K562 (cell line): ENCODE results near the gene ZNF74. TPM values are rescaled to one million over a fixed set of nuclear protein-coding genes. Genes with fewer than 3 reads are reported as not detected.

Experiments used
- CEBPB ChIP-seq: fragments of 450-650 bp; IDR thresholded peaks from 2 replicates; pipeline ENCODE4 v1.6.1; 2016; ENCODE audit warnings: missing genetic modification characterization, missing compliant biosample characterization
- DACH1 ChIP-seq: fragments of 450-650 bp; IDR thresholded peaks from 2 replicates; pipeline ENCODE4 v1.6.1; 2018; ENCODE audit not compliant: partially characterized antibody
- EP300 ChIP-seq: IDR thresholded peaks from 2 replicates; pipeline ENCODE4 v1.6.1; 2012; ENCODE audit warnings: low read length, improper control_type of control experiment
- ETV6 ChIP-seq, 3 experiments: fragments of 150-350 bp in 1 of 3; sonication (generic) in 1 of 3; formaldehyde crosslinking in 1 of 3; IDR thresholded peaks; 2 replicates each; pipeline versions ENCODE4 v1.6.1 to v1.8.0; 2014 to 2022; ENCODE audit warnings: borderline replicate concordance in 2 of 3, low read depth in 2 of 3, antibody characterized with exemption in 1 of 3, low read length in 1 of 3, mild to moderate bottlenecking in 1 of 3, missing genetic modification reagents in 1 of 3
- NFRKB ChIP-seq: fragments of 450-650 bp; IDR thresholded peaks from 2 replicates; pipeline ENCODE4 v1.6.1; 2016; ENCODE audit warnings: low read depth
- POLR2A ChIP-seq: fragments of 450-650 bp; conservative IDR thresholded peaks from 2 replicates; pipeline ENCODE4 v1.6.1; 2016
- RERE ChIP-seq: sonication (generic); formaldehyde crosslinking; IDR thresholded peaks from 2 replicates; pipeline ENCODE4 v1.8.0; 2023; ENCODE audit warnings: missing genetic modification reagents, mild to moderate bottlenecking, borderline replicate concordance
- TAF15 ChIP-seq: fragments of 200-400 bp; formaldehyde crosslinking; IDR thresholded peaks from 2 replicates; pipeline ENCODE4 v1.6.1; 2017; ENCODE audit warnings: mild to moderate bottlenecking, low read depth, low read length, moderate library complexity
- TBP ChIP-seq: optimal IDR thresholded peaks from 2 replicates; pipeline ENCODE3; 2011; ENCODE audit warnings: low read depth, low read length, improper control_type of control experiment
- YY1 ChIP-seq, 3 experiments: IDR thresholded peaks; 2 replicates each; pipeline ENCODE4 v1.6.1; 2011; ENCODE audit warnings: low read length in 2 of 3, mild to moderate bottlenecking in 2 of 3, moderate library complexity in 2 of 3, borderline replicate concordance in 1 of 3, control low read depth in 1 of 3, low read depth in 1 of 3; ENCODE audit not compliant: insufficient read depth in 3 of 3, insufficient replicate concordance in 2 of 3, control insufficient read depth in 1 of 3, insufficient read length in 1 of 3; ENCODE audit errors: extremely low read depth in 1 of 3
- ZNF79 ChIP-seq: fragments of 250-450 bp; sonication (Bioruptor Pico); IDR thresholded peaks from 2 replicates; pipeline ENCODE4 v1.4.0; 2020; ENCODE audit warnings: low read depth, mild to moderate bottlenecking, moderate library complexity
- polyA plus RNA-seq, 8 experiments: library from polyadenylated mRNA; depleted of rRNA in 4 of 8; stranded (reverse) in 5 of 8; unstranded in 3 of 8; fragments of >200 nt; fragmentation: Nextera tagmentation in 2 of 8; fragmentation: Illumina TruSeq in 1 of 8; extraction: Ambion mirVana in 2 of 8; extraction: Trizol in 1 of 8; gene quantifications; 2 replicates each; pipeline versions ENCODE4 v1.2.1 to v1.2.3, GENCODE V29; 2011 to 2014; ENCODE audit warnings: inconsistent platforms in 1 of 8, missing spikeins in 1 of 8
- total RNA-seq, 7 experiments: library from RNA; depleted of rRNA in 6 of 7; stranded (reverse); fragments of >200 nt in 6 of 7; fragmentation: Illumina TruSeq in 2 of 7; extraction: Trizol in 2 of 7; gene quantifications; 2 replicates each; pipeline versions ENCODE4 v1.2.1 to v1.2.3, GENCODE V29; 2011 to 2021; ENCODE audit warnings: low replicate concordance in 1 of 7
- TF ChIP-seq, protein P1 (sequence below), 2 experiments: fragments of 450-650 bp in 1 of 2; sonication (generic) in 1 of 2; formaldehyde crosslinking; conservative IDR thresholded peaks; 2 replicates each; pipeline versions ENCODE4 v1.4.0 to v1.8.1; 2020 to 2022; ENCODE audit warnings: mild to moderate bottlenecking in 1 of 2, missing genetic modification reagents in 1 of 2
- TF ChIP-seq, protein P2 (sequence below), 2 experiments: IDR thresholded peaks in 1 of 2; conservative IDR thresholded peaks in 1 of 2; 2 replicates each; pipeline ENCODE4 v1.6.1; 2016; ENCODE audit warnings: low read depth in 2 of 2, mild to moderate bottlenecking in 1 of 2, missing compliant biosample characterization in 1 of 2, missing genetic modification characterization in 1 of 2, moderate library complexity in 1 of 2
- TF ChIP-seq, protein P3 (sequence below), 2 experiments: IDR thresholded peaks; 2 replicates each; pipeline ENCODE4 v1.6.1; 2012; ENCODE audit warnings: improper control_type of control experiment in 2 of 2, low read depth in 2 of 2, low read length in 2 of 2, borderline replicate concordance in 1 of 2

The ZNF74 gene
- total and polyA plus RNA-seq, 9 of the 15 experiments (the other 6 are each of a cell fraction or from before 2014, with no cell fraction given), result 2.4 to 53.5 (median 31.5) TPM

DNA sequence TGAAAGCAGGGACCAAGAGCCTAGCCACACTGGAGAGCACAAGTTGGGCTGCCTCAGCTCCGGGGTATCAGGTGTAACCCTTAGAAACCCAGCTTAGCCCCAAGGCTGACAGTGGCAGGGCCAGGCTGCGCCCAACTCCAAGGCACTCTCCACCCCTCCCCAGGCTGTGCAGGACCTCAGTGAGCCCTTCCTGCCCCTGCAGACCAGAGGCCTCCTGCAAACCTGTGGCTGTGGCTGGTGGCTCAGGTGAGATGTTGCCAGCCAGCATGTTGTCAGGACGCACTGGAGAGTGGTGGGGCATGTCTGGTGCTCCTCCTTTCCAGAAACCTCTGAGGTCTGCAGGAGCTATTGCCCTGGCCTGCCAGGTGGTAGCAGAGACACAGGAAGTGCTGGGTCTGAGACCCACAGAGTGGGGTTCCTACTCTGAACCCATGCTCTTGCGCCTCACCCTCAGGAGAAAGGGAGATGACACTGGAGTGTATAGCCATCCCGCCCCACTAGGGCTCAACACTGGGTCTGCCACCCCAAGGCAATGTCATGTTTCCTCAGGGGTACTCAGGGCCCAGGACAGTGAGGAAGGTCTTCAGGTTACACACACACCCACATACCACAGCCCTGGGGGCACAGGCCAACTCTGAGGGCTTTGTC, 46.1 kb downstream of the ZNF74 start (continued):
- TF ChIP-seq, protein P1, sequence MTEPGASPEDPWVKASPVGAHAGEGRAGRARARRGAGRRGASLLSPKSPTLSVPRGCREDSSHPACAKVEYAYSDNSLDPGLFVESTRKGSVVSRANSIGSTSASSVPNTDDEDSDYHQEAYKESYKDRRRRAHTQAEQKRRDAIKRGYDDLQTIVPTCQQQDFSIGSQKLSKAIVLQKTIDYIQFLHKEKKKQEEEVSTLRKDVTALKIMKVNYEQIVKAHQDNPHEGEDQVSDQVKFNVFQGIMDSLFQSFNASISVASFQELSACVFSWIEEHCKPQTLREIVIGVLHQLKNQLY (CRISPR knock-in tag; conservative IDR thresholded peaks at IDR 0.05), result no peak
- TF ChIP-seq EP300, result no peak
- TF ChIP-seq YY1 (IDR thresholded peaks at IDR 0.05; ENCODE audit: borderline replicate concordance in 1 of 3, control insufficient read depth in 1 of 3, extremely low read depth in 1 of 3, insufficient read depth in 3 of 3, insufficient read length in 1 of 3, insufficient replicate concordance in 2 of 3, low read depth in 1 of 3, low read length in 2 of 3), result no peak
- TF ChIP-seq NFRKB, result no peak
- TF ChIP-seq DACH1, result no peak
- TF ChIP-seq POLR2A, result no peak
- TF ChIP-seq ETV6 (IDR thresholded peaks at IDR 0.05; ENCODE audit: borderline replicate concordance in 1 of 2, low read depth in 2 of 2, low read length in 1 of 2), result no peak
- TF ChIP-seq ETV6 (CRISPR knock-in tag; IDR thresholded peaks at IDR 0.05; ENCODE audit: borderline replicate concordance), result no peak
- no peak for TF ChIP-seq ZNF79 (CRISPR knock-in tag)
- TF ChIP-seq RERE (CRISPR knock-in tag), result no peak
- TF ChIP-seq TAF15, result 0 out of 2 replicates have a peak, but pooled peaks have one; percentile 89
- no peak for TF ChIP-seq TBP
- TF ChIP-seq, protein P2, sequence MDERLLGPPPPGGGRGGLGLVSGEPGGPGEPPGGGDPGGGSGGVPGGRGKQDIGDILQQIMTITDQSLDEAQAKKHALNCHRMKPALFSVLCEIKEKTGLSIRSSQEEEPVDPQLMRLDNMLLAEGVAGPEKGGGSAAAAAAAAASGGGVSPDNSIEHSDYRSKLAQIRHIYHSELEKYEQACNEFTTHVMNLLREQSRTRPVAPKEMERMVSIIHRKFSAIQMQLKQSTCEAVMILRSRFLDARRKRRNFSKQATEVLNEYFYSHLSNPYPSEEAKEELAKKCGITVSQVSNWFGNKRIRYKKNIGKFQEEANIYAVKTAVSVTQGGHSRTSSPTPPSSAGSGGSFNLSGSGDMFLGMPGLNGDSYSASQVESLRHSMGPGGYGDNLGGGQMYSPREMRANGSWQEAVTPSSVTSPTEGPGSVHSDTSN (CRISPR knock-in tag; IDR thresholded peaks at IDR 0.05; ENCODE audit: low read depth), result 0 out of 2 replicates have a peak, but pooled peaks have one; percentile 5
- TF ChIP-seq, protein P2 (tag; conservative IDR thresholded peaks at IDR 0.05; ENCODE audit: low read depth), result no peak
- TF ChIP-seq, protein P3, sequence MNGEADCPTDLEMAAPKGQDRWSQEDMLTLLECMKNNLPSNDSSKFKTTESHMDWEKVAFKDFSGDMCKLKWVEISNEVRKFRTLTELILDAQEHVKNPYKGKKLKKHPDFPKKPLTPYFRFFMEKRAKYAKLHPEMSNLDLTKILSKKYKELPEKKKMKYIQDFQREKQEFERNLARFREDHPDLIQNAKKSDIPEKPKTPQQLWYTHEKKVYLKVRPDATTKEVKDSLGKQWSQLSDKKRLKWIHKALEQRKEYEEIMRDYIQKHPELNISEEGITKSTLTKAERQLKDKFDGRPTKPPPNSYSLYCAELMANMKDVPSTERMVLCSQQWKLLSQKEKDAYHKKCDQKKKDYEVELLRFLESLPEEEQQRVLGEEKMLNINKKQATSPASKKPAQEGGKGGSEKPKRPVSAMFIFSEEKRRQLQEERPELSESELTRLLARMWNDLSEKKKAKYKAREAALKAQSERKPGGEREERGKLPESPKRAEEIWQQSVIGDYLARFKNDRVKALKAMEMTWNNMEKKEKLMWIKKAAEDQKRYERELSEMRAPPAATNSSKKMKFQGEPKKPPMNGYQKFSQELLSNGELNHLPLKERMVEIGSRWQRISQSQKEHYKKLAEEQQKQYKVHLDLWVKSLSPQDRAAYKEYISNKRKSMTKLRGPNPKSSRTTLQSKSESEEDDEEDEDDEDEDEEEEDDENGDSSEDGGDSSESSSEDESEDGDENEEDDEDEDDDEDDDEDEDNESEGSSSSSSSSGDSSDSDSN (IDR thresholded peaks at IDR 0.05; ENCODE audit: borderline replicate concordance in 1 of 2, low read depth in 2 of 2, low read length in 2 of 2), result no peak
- no peak for TF ChIP-seq CEBPB
